K562 (cell line): ENCODE results near the gene PNISR. TPM values are rescaled to one million over a fixed set of nuclear protein-coding genes. Genes with fewer than 3 reads are reported as not detected.

ENCODE experiments used
- ATAC-seq: fragments of 200-7000 bp; cut with Tn5 transposase; 3 replicates; pipeline ENCODE4 v1.9.1; 2020; ENCODE audit warnings: moderate library complexity
- BruUV-seq: library from RNA; stranded (reverse); fragments of 400-500 nt; replicated peaks from 2 replicates; lab custom pipeline; 2021; lab: Mats Ljungman, UMichigan
- CTCF ChIA-PET: fragments of 300-600 bp; formaldehyde crosslinking; extraction: SDS; loops from one replicate; lab custom pipeline; 2021; ENCODE audit warnings: low intra/inter-chr PET ratio; lab: Yijun Ruan, JAX
- POLR2A ChIA-PET: fragments of 300-600, 350-650 bp; sonication (Branson Sonifier 250); formaldehyde crosslinking; extraction: SDS; loops from one replicate; lab custom pipeline; 2021; ENCODE audit warnings: antibody characterized with exemption, inconsistent platforms; lab: Yijun Ruan, JAX
- DNase-seq, 4 experiments: peaks; one replicate each; pipeline versions ENCODE4 v3.0.0 to v3.0.0-alpha.2; 2011 to 2018; ENCODE audit warnings: low spot score in 3 of 4, mixed read lengths in 3 of 4; ENCODE audit errors: extremely low read depth in 1 of 4
- FAIRE-seq: peaks from 2 replicates; lab custom pipeline; 2011; peaks lifted over from hg19 to GRCh38; lab: Jason Lieb, UNC
- H2AFZ ChIP-seq: 2 replicates; pipeline ENCODE4 v1.6.0; 2011; ENCODE audit warnings: low read depth, low read length, control low read depth, inconsistent platforms
- H3K27ac ChIP-seq: fragments of 200-600 bp; 3 replicates; pipeline ENCODE4 v1.8.0; 2011; ENCODE audit warnings: low read depth, mild to moderate bottlenecking, control low read depth, inconsistent platforms, low read length, moderate library complexity, mixed read lengths; ENCODE audit errors: extremely low read depth
- H3K27me3 ChIP-seq, 2 experiments: fragments of 300-600 bp in 1 of 2; 2 replicates in 1 of 2; 3 replicates in 1 of 2; pipeline versions ENCODE4 v1.6.0 to v1.8.0; 2011; ENCODE audit warnings: inconsistent platforms in 2 of 2, low read length in 2 of 2, mild to moderate bottlenecking in 1 of 2, mixed read lengths in 1 of 2, moderate library complexity in 1 of 2; ENCODE audit not compliant: control insufficient read depth in 2 of 2, insufficient read depth in 2 of 2
- H3K36me3 ChIP-seq: fragments of 300-600 bp; 3 replicates; pipeline ENCODE4 v1.8.0; 2011; ENCODE audit warnings: mild to moderate bottlenecking, low read length, inconsistent platforms; ENCODE audit not compliant: control insufficient read depth, insufficient read depth
- H3K4me1 ChIP-seq, 2 experiments: fragments of 200-600 bp in 1 of 2; replicated peaks in 1 of 2; 2 replicates in 1 of 2; 3 replicates in 1 of 2; pipeline versions ENCODE4 v1.5.1 to v1.8.0; 2011; ENCODE audit warnings: inconsistent platforms in 2 of 2, low read length in 2 of 2, mild to moderate bottlenecking in 1 of 2, mixed read lengths in 1 of 2, moderate library complexity in 1 of 2; ENCODE audit not compliant: control insufficient read depth in 2 of 2, insufficient read depth in 2 of 2
- H3K4me2 ChIP-seq: 2 replicates; pipeline ENCODE4 v1.6.1; 2011; ENCODE audit warnings: low read length, control low read depth, inconsistent platforms, mixed read lengths; ENCODE audit not compliant: insufficient read depth
- H3K4me3 ChIP-seq: fragments of 200-600 bp; sonication (generic), shearing (Covaris generic); 2 replicates; pipeline ENCODE4 v1.5.1; 2016; ENCODE audit warnings: control low read depth, inconsistent platforms
- H3K79me2 ChIP-seq: fragments of 200-600 bp; 3 replicates; pipeline ENCODE4 v1.8.0; 2011; ENCODE audit warnings: low read length, inconsistent platforms; ENCODE audit not compliant: control insufficient read depth, insufficient read depth
- H3K9ac ChIP-seq, 2 experiments: 2 replicates each; pipeline versions ENCODE4 v1.6.0 to v1.6.1; 2011; ENCODE audit warnings: low read depth in 2 of 2, low read length in 2 of 2, control low read depth in 1 of 2, inconsistent platforms in 1 of 2, mild to moderate bottlenecking in 1 of 2, mixed read lengths in 1 of 2; ENCODE audit not compliant: insufficient read depth in 1 of 2
- H3K9me1 ChIP-seq: one replicate; pipeline ENCODE4 v1.6.0; 2011; ENCODE audit warnings: inconsistent platforms, mild to moderate bottlenecking, low read length, moderate library complexity; ENCODE audit not compliant: control insufficient read depth, insufficient read depth
- H3K9me3 ChIP-seq: replicated peaks from 2 replicates; pipeline ENCODE4 v1.5.1; 2011; ENCODE audit warnings: low read depth, low read length, inconsistent platforms; ENCODE audit not compliant: control insufficient read depth, insufficient read depth
- H4K20me1 ChIP-seq: replicated peaks from 2 replicates; pipeline ENCODE4 v1.6.1; 2011; ENCODE audit warnings: low read length, inconsistent platforms, mixed read lengths; ENCODE audit not compliant: control insufficient read depth, insufficient read depth
- CXXC5 ChIP-seq: fragments of 250-450 bp; sonication (Bioruptor Pico); IDR thresholded peaks from 2 replicates; pipeline ENCODE4 v1.8.0; 2022; ENCODE audit warnings: inconsistent platforms, mild to moderate bottlenecking, moderate library complexity
- E2F6 ChIP-seq, 2 experiments: IDR thresholded peaks; 2 replicates each; pipeline ENCODE4 v1.6.1; 2011; ENCODE audit warnings: borderline replicate concordance in 1 of 2, control low read depth in 1 of 2, low read depth in 1 of 2, low read length in 1 of 2, mild to moderate bottlenecking in 1 of 2, mixed read lengths in 1 of 2, moderate library complexity in 1 of 2; ENCODE audit not compliant: insufficient read depth in 1 of 2, insufficient read length in 1 of 2, poor library complexity in 1 of 2, severe bottlenecking in 1 of 2; ENCODE audit errors: extremely low read depth in 1 of 2
- MAZ ChIP-seq, 2 experiments: fragments of 450-650 bp in 1 of 2; sonication (generic) in 1 of 2; formaldehyde crosslinking; IDR thresholded peaks in 1 of 2; conservative IDR thresholded peaks in 1 of 2; 2 replicates each; pipeline versions ENCODE4 v1.4.0 to v1.5.0; 2020; ENCODE audit warnings: mild to moderate bottlenecking in 1 of 2, missing genetic modification reagents in 1 of 2
- NR1H2 ChIP-seq: sonication (generic); formaldehyde crosslinking; IDR thresholded peaks from 2 replicates; pipeline ENCODE4 v1.4.0; 2020; ENCODE audit warnings: mild to moderate bottlenecking, missing genetic modification reagents
- NRF1 ChIP-seq, 2 experiments: fragments of 450-650 bp; IDR thresholded peaks in 1 of 2; conservative IDR thresholded peaks in 1 of 2; 2 replicates each; pipeline ENCODE4 v1.6.1; 2014; ENCODE audit warnings: mild to moderate bottlenecking in 2 of 2
- PHF8 ChIP-seq: fragments of 200-600 bp; sonication (generic); IDR thresholded peaks from 2 replicates; pipeline ENCODE4 v1.6.1; 2012; ENCODE audit warnings: mixed run types, mild to moderate bottlenecking, inconsistent platforms, low read length, moderate library complexity, borderline replicate concordance
- POLR2AphosphoS2 ChIP-seq: IDR thresholded peaks from 2 replicates; pipeline ENCODE4 v1.6.1; 2012; ENCODE audit warnings: low read length, improper control_type of control experiment
- TFAP4 ChIP-seq: sonication (generic); formaldehyde crosslinking; IDR thresholded peaks from 2 replicates; pipeline ENCODE4 v1.8.0; 2022; ENCODE audit warnings: missing genetic modification reagents, mild to moderate bottlenecking, moderate library complexity, borderline replicate concordance
- UBTF ChIP-seq, 2 experiments: IDR thresholded peaks; 2 replicates each; pipeline ENCODE4 v1.6.1; 2012; ENCODE audit warnings: improper control_type of control experiment in 2 of 2, low read depth in 2 of 2, low read length in 2 of 2, borderline replicate concordance in 1 of 2
- ZFP36 ChIP-seq: fragments of 150-350 bp; IDR thresholded peaks from 2 replicates; pipeline ENCODE4 v1.6.1; 2018; ENCODE audit warnings: low read length, low read depth; ENCODE audit not compliant: partially characterized antibody
- ZFP91 ChIP-seq: sonication (generic); formaldehyde crosslinking; IDR thresholded peaks from 2 replicates; pipeline ENCODE4 v1.8.0; 2022; ENCODE audit warnings: mild to moderate bottlenecking, missing genetic modification reagents
- WGBS: fragments of 100-300 bp; shearing (Covaris generic); methylation state at CpG from one replicate; pipeline ENCODE4 v1.1.6; 2016; ENCODE audit warnings: low coverage, mixed read lengths; ENCODE audit not compliant: insufficient coverage; ENCODE audit errors: missing lambda C conversion rate; 5-methylcytosine and 5-hydroxymethylcytosine counted together
- in situ Hi-C: fragments of 300-500 bp; cut with MboI; formaldehyde crosslinking; loops from 4 replicates; pipeline ENCODE4 v1.15.0; 2018; ENCODE audit warnings: inconsistent platforms, mixed read lengths
- intact Hi-C: fragments of 100-400 bp; cut with micrococcal nuclease; formaldehyde crosslinking; loops from 2 replicates; pipeline ENCODE4 v1.14.2; 2022
- polyA plus RNA-seq, 8 experiments: library from polyadenylated mRNA; depleted of rRNA in 4 of 8; stranded (reverse) in 5 of 8; unstranded in 3 of 8; fragments of >200 nt; fragmentation: Nextera tagmentation in 2 of 8; fragmentation: Illumina TruSeq in 1 of 8; extraction: Ambion mirVana in 2 of 8; extraction: Trizol in 1 of 8; gene quantifications; 2 replicates each; pipeline versions ENCODE4 v1.2.1 to v1.2.3, GENCODE V29; 2011 to 2014; ENCODE audit warnings: inconsistent platforms in 1 of 8, missing spikeins in 1 of 8
- total RNA-seq, 7 experiments: library from RNA; depleted of rRNA in 6 of 7; stranded (reverse); fragments of >200 nt in 6 of 7; fragmentation: Illumina TruSeq in 2 of 7; extraction: Trizol in 2 of 7; gene quantifications; 2 replicates each; pipeline versions ENCODE4 v1.2.1 to v1.2.3, GENCODE V29; 2011 to 2021; ENCODE audit warnings: low replicate concordance in 1 of 7

PNISR gene
- total and polyA plus RNA-seq, 9 of the 15 experiments (the other 6 are each of a cell fraction or from before 2014, with no cell fraction given), result 97.4 to 206 (median 131) TPM

GRCh38 chr6:99349171-99350141 lies 75.7 kb downstream of the PNISR start, which contains the start of gene FAXC:
FAXC (minus strand) TSS chr6:99349674; CDS start chr6:99349372, 302 bp downstream.
- no peak for FAIRE-seq
- Histone ChIP-seq H3K4me3 (peak within 1 kb of the TSS; percentile 45), H3K9me3 (no peaks in the 10 kb centered on the region), H3K4me1 (peaks cover 0 to 13% of the 10 kb centered on the region in 2 experiments; a peak in 2 of 5 replicates), H3K9me1 (no peaks in the 10 kb centered on the region), H3K9ac (peak within 1 kb of the TSS in 1 of 2 experiments; percentile 77; a peak in 1 of 4 replicates), H3K27me3 (peaks cover 18 to 43% of the 10 kb centered on the region in 2 experiments; a peak in 4 of 5 replicates), H3K4me2 (peak within 1 kb of the TSS; percentile 55), H4K20me1 (no peaks in the 10 kb centered on the region; the same call in 1 of the 2 replicates), H3K27ac (no peak within 1 kb of the TSS), H3K36me3 (no peaks in the 10 kb centered on the region), H3K79me2 (no peaks in the 10 kb centered on the region), H2AFZ (peak within 1 kb of the TSS; percentile 64)
- CTCF ChIA-PET, result no interaction called here
- POLR2A ChIA-PET, result interaction anchor here (0.7 to 0.9 kb wide), 2 partner anchors 11 to 27 kb away, joined by 3 read pairs; no protein-coding TSS in a partner anchor
- WGBS, result 4% methylated on average over 45 of the region's 108 CpGs
- no TSS peak for BruUV-seq
- ATAC-seq, result peak; percentile 84
- in situ Hi-C loops (loop anchor here (25.0 kb wide), 1 partner anchor 388 kb away; no protein-coding TSS in a partner anchor), intact Hi-C loops (loop anchor here (5.0 kb wide), 1 partner anchor 78 kb away; the partner anchor contains the start of gene PNISR)
- DNase-seq, result peak; percentile 28 to 41 (median 38)
- no peak for TF ChIP-seq ZFP36
- TF ChIP-seq NRF1 (conservative IDR thresholded peaks at IDR 0.05 in 1 of 2, IDR thresholded peaks at IDR 0.05 in 1 of 2), result peak; percentile 11 to 26; a peak in 2 of 4 replicates
- TF ChIP-seq E2F6 (IDR thresholded peaks at IDR 0.05; ENCODE audit: borderline replicate concordance in 1 of 2, extremely low read depth in 1 of 2, insufficient read depth in 1 of 2, insufficient read length in 1 of 2, low read depth in 1 of 2, low read length in 1 of 2, poor library complexity in 1 of 2, severe bottlenecking in 1 of 2), result peak in 1 of 2 experiments; percentile 6
- TF ChIP-seq CXXC5 (CRISPR knock-in tag), result peak; percentile 38; the same call in 1 of the 2 replicates
- no peak for TF ChIP-seq NR1H2 (CRISPR knock-in tag)
- TF ChIP-seq ZFP91 (CRISPR knock-in tag), result no peak
- peak in 1 of 2 experiments; percentile 24; a peak in 1 of 4 replicates for TF ChIP-seq MAZ (CRISPR knock-in tag; conservative IDR thresholded peaks at IDR 0.05 in 1 of 2, IDR thresholded peaks at IDR 0.05 in 1 of 2)
- TF ChIP-seq PHF8, result peak; percentile 14; the same call in 1 of the 2 replicates
- TF ChIP-seq TFAP4 (CRISPR knock-in tag), result 0 out of 2 replicates have a peak, but pooled peaks have one; percentile 21
- TF ChIP-seq UBTF (IDR thresholded peaks at IDR 0.05; ENCODE audit: borderline replicate concordance in 1 of 2, low read depth in 2 of 2, low read length in 2 of 2), result 0 out of 4 replicates have a peak, but pooled peaks of 1 of the 2 experiments have one; percentile 31
- no peak for TF ChIP-seq POLR2AphosphoS2
